HL-60 (cell line): Measurements from ENCODE around the gene GTF3C1.

Source experiments
- DNase-seq, 2 experiments: peaks; one replicate each; pipeline ENCODE4 v3.0.0-alpha.2; 2010 to 2020; ENCODE audit warnings: low read depth in 1 of 2, low spot score in 1 of 2
- H3K27ac ChIP-seq: fragments of 250-450 bp; sonication (Bioruptor Pico); replicated peaks from 2 replicates; pipeline ENCODE4 v1.5.1; 2020; ENCODE audit warnings: mild to moderate bottlenecking, moderate library complexity
- H3K27me3 ChIP-seq: fragments of 250-450 bp; sonication (Bioruptor Pico); 2 replicates; pipeline ENCODE4 v1.5.1; 2021; ENCODE audit warnings: mild to moderate bottlenecking, moderate library complexity; ENCODE audit not compliant: insufficient read depth, poor library complexity, severe bottlenecking
- H3K4me3 ChIP-seq: replicated peaks from 2 replicates; pipeline ENCODE4 v1.5.1; 2011; ENCODE audit warnings: mild to moderate bottlenecking, control low read depth, low read length; ENCODE audit not compliant: insufficient read depth
- CTCF ChIP-seq: IDR thresholded peaks from one replicate; pipeline ENCODE4 v1.5.1; 2011; ENCODE audit warnings: low read length, control low read depth, inconsistent platforms; ENCODE audit not compliant: insufficient read depth
- GABPA ChIP-seq: IDR thresholded peaks from 2 replicates; pipeline ENCODE4 v1.6.1; 2012; ENCODE audit warnings: low read depth
- POLR2AphosphoS5 ChIP-seq: IDR thresholded peaks from 2 replicates; pipeline ENCODE4 v1.6.1; 2012; ENCODE audit warnings: low read depth
- SPI1 ChIP-seq: IDR thresholded peaks from 2 replicates; pipeline ENCODE4 v1.6.1; 2012; ENCODE audit warnings: low read depth, mild to moderate bottlenecking, borderline replicate concordance
- TF ChIP-seq, protein P1 (sequence below): IDR thresholded peaks from 2 replicates; pipeline ENCODE4 v1.6.1; 2012; ENCODE audit warnings: low read depth; ENCODE audit not compliant: insufficient replicate concordance

GTF3C1 gene

GRCh38 chr16:27498031-27498825 lies 51.5 kb downstream of the GTF3C1 start:
- Histone ChIP-seq H3K4me3 (no peak overlapping the region), H3K27me3 (no peaks in the 10 kb centered on the region), H3K27ac (no peak overlapping the region)
- no peak for DNase-seq
- TF ChIP-seq POLR2AphosphoS5 (no peak), SPI1 (no peak), GABPA (no peak), CTCF (no peak)
- TF ChIP-seq, protein P1, sequence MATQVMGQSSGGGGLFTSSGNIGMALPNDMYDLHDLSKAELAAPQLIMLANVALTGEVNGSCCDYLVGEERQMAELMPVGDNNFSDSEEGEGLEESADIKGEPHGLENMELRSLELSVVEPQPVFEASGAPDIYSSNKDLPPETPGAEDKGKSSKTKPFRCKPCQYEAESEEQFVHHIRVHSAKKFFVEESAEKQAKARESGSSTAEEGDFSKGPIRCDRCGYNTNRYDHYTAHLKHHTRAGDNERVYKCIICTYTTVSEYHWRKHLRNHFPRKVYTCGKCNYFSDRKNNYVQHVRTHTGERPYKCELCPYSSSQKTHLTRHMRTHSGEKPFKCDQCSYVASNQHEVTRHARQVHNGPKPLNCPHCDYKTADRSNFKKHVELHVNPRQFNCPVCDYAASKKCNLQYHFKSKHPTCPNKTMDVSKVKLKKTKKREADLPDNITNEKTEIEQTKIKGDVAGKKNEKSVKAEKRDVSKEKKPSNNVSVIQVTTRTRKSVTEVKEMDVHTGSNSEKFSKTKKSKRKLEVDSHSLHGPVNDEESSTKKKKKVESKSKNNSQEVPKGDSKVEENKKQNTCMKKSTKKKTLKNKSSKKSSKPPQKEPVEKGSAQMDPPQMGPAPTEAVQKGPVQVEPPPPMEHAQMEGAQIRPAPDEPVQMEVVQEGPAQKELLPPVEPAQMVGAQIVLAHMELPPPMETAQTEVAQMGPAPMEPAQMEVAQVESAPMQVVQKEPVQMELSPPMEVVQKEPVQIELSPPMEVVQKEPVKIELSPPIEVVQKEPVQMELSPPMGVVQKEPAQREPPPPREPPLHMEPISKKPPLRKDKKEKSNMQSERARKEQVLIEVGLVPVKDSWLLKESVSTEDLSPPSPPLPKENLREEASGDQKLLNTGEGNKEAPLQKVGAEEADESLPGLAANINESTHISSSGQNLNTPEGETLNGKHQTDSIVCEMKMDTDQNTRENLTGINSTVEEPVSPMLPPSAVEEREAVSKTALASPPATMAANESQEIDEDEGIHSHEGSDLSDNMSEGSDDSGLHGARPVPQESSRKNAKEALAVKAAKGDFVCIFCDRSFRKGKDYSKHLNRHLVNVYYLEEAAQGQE, result no peak

GRCh38 chr16:27495191-27495590 lies 54.5 kb downstream of the GTF3C1 start:
- Histone ChIP-seq H3K27me3 (no peaks in the 10 kb centered on the region), H3K4me3 (no peak overlapping the region), H3K27ac (no peak overlapping the region)
- no peak for DNase-seq
- TF ChIP-seq GABPA, result no peak
- TF ChIP-seq, protein P1, result no peak
- TF ChIP-seq SPI1, result no peak
- no peak for TF ChIP-seq CTCF

- no peak overlapping the region for H3K27ac ChIP-seq
- H3K27me3 ChIP-seq, result no peaks in the 10 kb centered on the region
- no peak overlapping the region for H3K4me3 ChIP-seq
- no peak for DNase-seq
- TF ChIP-seq GABPA (no peak), CTCF (no peak), POLR2AphosphoS5 (no peak), SPI1 (no peak)
- TF ChIP-seq, protein P1, result no peak
Observed at GRCh38 chr16:27492588-27492979, 57.1 kb downstream of the GTF3C1 start.
